ENCODE data around the gene TROAP. TPM values are rescaled to one million over a fixed set of nuclear protein-coding genes. Genes with fewer than 3 reads are reported as not detected.
A peak's percentile ranks its signal among the peaks of the same experiment; 100 is the strongest.

The TROAP gene
- total and polyA plus RNA-seq, 9 of the 15 experiments (the other 6 are each of a cell fraction or from before 2014, with no cell fraction given) = 46.4 to 171 (median 59.8) TPM

DNA sequence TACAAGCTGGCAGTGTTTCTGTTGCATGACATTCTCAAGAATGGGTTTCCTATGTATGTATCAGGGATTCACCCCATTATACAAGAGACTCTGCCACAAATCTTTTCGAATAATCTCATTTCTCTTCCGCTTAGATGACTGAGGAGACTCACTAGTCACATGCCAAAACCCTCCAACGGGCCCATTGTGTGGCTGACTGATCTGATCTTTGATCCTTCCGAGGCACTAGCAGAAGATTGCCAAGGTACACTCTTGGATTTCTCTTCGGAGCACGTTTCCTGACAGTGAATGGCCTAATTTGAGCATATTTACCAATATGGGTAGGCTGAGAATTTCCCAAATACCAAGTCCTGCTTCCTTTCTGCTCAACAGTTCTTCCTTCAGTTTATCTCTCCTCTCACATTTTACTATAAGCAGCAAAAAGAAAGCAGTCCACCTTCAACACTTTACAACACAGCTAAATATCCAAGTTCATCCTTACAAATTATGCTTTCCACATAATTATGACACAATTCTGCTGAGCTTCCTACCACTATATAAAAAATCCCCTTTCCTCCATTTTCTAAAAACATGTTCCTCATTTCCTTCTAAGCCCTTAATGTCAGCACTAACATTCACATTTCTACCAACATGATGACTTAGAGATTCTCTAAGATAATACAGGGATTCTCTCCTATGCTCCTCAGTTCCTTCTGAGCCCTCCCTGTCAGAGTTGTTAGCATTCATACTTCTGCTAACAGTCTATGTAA is 17.1 kb upstream of the TROAP start (continued):
- TF ChIP-seq, protein P1, sequence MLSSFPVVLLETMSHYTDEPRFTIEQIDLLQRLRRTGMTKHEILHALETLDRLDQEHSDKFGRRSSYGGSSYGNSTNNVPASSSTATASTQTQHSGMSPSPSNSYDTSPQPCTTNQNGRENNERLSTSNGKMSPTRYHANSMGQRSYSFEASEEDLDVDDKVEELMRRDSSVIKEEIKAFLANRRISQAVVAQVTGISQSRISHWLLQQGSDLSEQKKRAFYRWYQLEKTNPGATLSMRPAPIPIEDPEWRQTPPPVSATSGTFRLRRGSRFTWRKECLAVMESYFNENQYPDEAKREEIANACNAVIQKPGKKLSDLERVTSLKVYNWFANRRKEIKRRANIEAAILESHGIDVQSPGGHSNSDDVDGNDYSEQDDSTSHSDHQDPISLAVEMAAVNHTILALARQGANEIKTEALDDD (IDR thresholded peaks at IDR 0.05) = 0 out of 2 replicates have a peak, but pooled peaks have one; percentile 21
- TF ChIP-seq E2F8 (IDR thresholded peaks at IDR 0.05; ENCODE audit: low read depth, partially characterized antibody) (no peak), ZNF589 (CRISPR knock-in tag; IDR thresholded peaks at IDR 0.05; ENCODE audit: low read depth) (0 out of 2 replicates have a peak, but pooled peaks have one; percentile 37), E4F1 (CRISPR knock-in tag; IDR thresholded peaks at IDR 0.05; ENCODE audit: borderline replicate concordance) (no peak), CXXC5 (CRISPR knock-in tag; IDR thresholded peaks at IDR 0.05) (0 out of 2 replicates have a peak, but pooled peaks have one; percentile 28), FOXM1 (IDR thresholded peaks at IDR 0.05; ENCODE audit: low read depth) (no peak), FOXM1 (CRISPR knock-in tag; IDR thresholded peaks at IDR 0.05; ENCODE audit: low read depth) (no peak), FOSL1 (tag; conservative IDR thresholded peaks at IDR 0.05) (0 out of 2 replicates have a peak, but pooled peaks have one; percentile 17), ZNF175 (CRISPR knock-in tag; IDR thresholded peaks at IDR 0.05; ENCODE audit: low read depth) (no peak), ZNF76 (CRISPR knock-in tag; IDR thresholded peaks at IDR 0.05; ENCODE audit: borderline replicate concordance) (no peak), ZNF124 (CRISPR knock-in tag; IDR thresholded peaks at IDR 0.05) (no peak)

Data from K562 (cell line).